Measurements from ENCODE around the gene TTYH3. TPM values are rescaled to one million over a fixed set of nuclear protein-coding genes. Genes with fewer than 3 reads are reported as not detected.
"Not testable (repeated sequence)": the region's sequence is repeated elsewhere in the genome, so short reads cannot be mapped to it uniquely, and the experiment has no call there.

TTYH3 gene
- total RNA-seq, 1 donor from 2014 or later = 23.7 TPM

DNA sequence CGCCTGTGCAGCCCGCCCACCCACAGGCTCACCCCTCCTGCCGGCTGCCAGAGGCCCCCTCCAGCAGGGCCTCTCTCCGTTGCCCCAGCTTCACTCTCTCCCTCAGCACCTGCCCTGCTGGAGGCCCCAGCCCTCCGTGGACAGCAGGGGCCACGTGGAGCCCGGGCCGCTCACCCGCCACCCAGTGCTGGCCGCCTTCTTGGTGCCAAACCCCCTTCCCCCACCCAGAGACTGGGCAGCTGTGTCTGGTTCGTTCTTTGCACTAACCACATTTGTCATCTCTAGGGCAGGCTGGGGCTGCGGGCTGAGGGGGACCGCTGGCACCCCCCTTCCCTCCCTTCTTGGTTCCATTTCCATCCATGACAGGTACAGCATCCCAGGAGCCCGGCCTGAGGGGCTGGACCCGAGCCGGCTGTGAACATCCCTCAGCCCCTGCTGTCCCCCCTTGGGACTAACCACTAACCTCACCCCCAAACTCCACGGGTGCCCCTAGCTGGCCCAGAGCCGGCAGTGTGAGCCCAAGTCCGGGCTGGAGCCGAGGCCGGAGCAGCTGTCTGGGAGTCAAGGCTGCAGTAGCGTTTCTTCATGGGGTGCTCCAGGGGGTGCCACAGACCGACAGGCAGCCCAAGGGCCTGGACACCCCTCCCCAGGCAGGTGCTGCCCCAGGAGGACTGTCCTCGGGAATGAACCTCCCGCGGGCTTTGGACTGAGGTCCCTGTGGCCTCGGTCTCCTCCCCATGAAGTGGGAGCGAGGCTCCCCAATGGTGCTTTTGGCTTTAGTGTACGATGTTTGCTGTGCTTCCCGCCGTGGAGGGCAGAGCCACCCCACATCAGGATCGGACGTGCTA lies 30.7 kb downstream of the TTYH3 start:
- intact Hi-C loops (cut with micrococcal nuclease) = no loop called here

GRCh38 chr7:2663121-2663886 lies 31.5 kb downstream of the TTYH3 start:
- intact Hi-C loops (cut with micrococcal nuclease) = no loop called here

GRCh38 chr7:2663960-2664359 lies 32.2 kb downstream of the TTYH3 start:
- intact Hi-C loops (cut with micrococcal nuclease) = no loop called here

- intact Hi-C loops (cut with micrococcal nuclease) = no loop called here
Observed at GRCh38 chr7:2665359-2665791, 33.6 kb downstream of the TTYH3 start.

GRCh38 chr7:2666155-2666554 lies 34.4 kb downstream of the TTYH3 start:
- intact Hi-C loops (cut with micrococcal nuclease) = no loop called here

- intact Hi-C loops (cut with micrococcal nuclease) = no loop called here
Observed at GRCh38 chr7:2666588-2667250, 34.9 kb downstream of the TTYH3 start.

DNA sequence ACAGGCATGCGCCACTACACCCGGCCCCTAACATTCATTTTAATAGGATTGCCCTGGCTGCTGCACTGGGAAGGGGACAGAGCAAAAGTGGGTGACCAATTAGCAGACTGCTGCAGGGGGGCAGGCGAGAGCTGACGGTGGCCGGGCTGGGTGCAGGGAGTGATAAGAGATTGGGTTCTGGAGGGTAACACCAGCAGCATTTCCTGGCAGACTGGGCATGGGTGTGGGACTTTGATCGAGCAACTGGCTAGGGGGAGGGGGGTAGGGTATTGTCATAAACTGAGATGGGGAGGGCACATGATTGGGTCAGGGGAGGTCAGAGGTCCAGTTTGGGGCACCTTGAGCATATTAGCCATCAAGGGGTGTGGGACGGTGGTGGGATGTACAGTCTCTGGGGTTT lies 36.1 kb downstream of the TTYH3 start:
- intact Hi-C loops (cut with micrococcal nuclease) = no loop called here

DNA sequence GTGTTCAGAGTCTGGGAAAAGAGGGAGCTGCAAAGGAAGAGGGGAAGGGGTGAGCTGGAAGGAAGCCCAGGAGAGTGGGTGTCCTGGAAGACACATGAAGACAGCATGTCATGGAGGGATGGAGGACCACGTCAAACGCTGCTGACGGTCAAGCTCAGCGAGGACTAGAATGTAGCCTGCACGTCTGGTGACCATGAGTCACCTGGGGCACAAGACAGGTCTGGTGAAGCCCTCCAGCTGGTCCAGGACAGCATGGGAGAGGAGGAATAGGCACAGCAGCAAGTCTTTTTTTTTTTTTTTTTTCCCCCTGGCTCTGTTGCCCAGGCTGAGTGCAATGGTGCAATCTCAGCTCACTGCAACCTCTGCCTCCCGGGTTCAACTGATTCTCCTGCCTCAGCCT lies 36.6 kb downstream of the TTYH3 start:
- intact Hi-C loops (cut with micrococcal nuclease) = no loop called here

DNA sequence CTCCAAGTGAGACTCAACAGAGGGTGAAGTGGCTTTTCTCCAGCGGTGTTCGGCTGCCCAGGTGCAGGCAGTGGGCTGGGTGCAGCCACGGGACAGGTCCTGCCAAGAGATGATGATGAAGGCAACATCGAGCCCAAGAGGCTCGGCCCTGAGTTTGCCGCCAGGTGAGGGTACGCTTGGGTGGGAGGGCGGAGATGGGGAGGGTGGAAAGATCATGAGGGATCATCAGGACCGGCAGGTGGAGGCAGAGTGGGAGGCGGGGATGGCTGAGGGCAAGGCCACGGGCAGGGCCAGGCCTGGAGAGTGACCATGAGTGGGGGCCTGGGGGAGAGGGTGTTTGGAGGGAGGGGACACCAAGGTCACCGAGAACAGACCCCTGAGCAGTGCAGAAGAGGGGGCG lies 38.4 kb downstream of the TTYH3 start:
- intact Hi-C loops (cut with micrococcal nuclease) = no loop called here

DNA sequence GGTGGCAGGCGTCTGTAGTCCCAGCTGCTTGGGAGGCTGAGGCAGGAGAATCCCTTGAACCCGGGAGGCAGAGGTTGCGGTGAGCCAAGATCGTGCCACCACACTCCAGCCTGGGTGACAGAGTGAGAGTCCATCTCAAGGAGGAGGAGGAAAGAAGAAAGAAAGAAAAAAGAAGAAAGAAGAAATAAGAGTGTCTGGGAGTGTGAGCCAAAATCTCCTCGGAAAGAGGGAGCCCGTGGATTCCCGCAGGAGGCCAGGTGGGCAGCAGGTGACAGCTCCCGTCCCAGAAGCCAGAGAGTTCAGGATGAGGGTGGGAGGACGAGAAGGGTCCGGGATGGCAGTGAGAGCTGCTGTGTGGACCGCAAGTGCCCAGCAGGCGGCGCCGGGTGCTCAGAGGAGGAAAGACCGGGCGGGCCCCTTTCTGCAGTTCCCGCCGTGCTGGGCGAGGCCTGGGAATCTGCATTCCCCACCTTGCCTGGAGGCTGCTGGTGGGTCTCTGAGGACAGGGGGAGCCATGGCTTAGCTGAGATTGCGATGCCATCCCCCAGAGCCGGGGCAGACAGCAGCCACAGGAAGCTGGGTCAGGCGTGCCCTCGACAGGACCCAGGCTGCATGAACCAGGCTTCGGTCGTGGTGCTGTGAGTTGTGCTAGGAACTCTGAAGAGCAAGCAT lies 39.1 kb downstream of the TTYH3 start:
- intact Hi-C loops (cut with micrococcal nuclease) = loop anchor here (1.0 kb wide), 2 partner anchors 38 to 192 kb away; no protein-coding TSS in a partner anchor

GRCh38 chr7:2673214-2673613 lies 41.4 kb downstream of the TTYH3 start:
- intact Hi-C loops (cut with micrococcal nuclease) = not testable (repeated sequence)

GRCh38 chr7:2673934-2674333 lies 42.1 kb downstream of the TTYH3 start:
- intact Hi-C loops (cut with micrococcal nuclease) = no loop called here

DNA sequence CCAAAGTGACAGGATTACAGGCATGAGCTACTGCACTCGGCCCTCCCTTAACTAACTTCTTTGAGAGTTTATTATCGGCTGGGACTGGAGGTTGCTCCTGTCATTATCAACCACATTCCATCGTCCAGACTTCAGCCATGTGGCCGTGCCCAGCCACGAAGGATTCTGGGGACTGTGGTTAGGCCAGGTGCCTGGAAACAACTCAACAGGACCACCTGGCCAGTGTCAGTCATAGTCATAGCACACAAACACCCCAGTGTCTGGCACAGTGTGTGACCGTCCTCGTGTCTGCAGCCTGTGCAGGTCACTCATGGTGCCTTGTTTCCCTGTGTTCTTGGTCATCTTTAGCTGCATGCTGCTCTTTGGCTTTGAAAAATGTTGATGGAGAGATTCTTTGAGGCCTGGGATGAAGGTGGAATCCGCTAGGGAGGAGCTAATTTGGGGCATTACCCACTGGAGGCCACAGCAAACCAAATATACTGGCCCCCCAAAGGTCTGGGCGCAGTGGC lies 43.5 kb downstream of the TTYH3 start:
- intact Hi-C loops (cut with micrococcal nuclease) = no loop called here

DNA sequence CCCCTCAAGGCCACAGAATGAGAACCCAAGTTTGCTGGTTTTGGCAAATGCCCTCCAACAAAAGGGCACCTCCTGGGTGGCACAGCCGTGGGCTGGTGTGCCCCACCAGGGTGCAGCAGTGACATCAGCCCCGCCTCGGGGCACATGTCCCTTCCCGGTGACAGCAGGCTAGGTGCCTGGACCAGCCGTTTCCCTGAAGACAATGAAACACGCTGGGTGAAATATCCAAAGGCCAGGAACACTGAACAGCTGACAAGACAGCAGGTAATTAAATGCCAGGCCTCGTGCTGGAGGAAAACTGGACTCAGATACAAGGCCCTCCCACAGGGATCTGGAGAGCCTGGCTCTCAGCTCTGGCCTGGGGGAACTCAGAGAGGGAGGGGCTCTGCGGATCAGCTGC lies 44.8 kb downstream of the TTYH3 start:
- intact Hi-C loops (cut with micrococcal nuclease) = not testable (repeated sequence)

GRCh38 chr7:2678454-2678853 lies 46.7 kb downstream of the TTYH3 start:
- intact Hi-C loops (cut with micrococcal nuclease) = not testable (repeated sequence)

GRCh38 chr7:2679135-2680127 lies 47.6 kb downstream of the TTYH3 start:
- intact Hi-C loops (cut with micrococcal nuclease) = loop anchor here (2.0 kb wide), 1 partner anchor 197 kb away; no protein-coding TSS in a partner anchor

- intact Hi-C loops (cut with micrococcal nuclease) = loop anchor here (2.0 kb wide), 1 partner anchor 197 kb away; no protein-coding TSS in a partner anchor
Observed at GRCh38 chr7:2680256-2680655, 48.5 kb downstream of the TTYH3 start.

DNA sequence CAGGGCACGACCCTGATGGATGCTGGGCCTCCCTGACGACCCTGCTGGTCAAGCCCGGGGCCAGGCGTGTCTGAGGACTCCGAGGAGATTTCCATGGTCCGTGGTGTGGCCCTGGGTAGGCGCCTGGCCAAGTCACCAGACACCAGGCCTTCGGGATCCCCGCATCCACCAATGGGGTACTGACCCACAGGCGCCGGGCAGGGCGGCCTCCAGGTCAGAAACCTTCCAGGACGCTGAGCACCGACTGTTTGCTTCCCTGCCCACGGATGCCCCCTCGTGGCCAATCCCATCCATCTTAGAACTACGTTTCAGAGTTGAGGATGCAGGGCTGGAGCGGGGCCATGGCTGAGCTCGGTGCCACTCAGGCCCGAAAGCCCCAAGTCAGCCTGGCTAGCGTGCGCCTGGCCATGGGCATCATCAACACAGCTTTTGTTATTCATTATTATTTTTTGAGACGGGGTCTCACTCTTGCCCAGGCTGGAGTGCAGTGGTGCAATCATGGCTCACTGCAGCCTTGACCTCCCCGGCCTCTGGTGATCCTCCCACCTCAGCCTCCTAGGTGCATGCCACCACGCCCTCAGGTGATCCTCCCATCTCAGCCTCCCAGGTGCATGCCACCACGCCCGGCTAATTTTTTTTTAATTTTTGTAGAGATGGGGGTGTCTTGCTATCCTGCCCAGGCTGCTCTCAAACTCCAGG lies 49.2 kb downstream of the TTYH3 start:
- intact Hi-C loops (cut with micrococcal nuclease) = loop anchor here (1.0 to 2.0 kb wide), 2 partner anchors 198 to 230 kb away; no protein-coding TSS in a partner anchor

Data from T-helper 1 cell treated with Interleukin-12 subunit alpha and Interleukin-12 subunit beta and Interleukin-4 antibody, amounts not matched to agents 30 ng/mL and 1 ng/mL, for 36 hours (primary cell).